ENCODE measurements around the gene CFAP251. TPM values are rescaled to one million over a fixed set of nuclear protein-coding genes. Genes with fewer than 3 reads are reported as not detected.

CFAP251 gene
- total and polyA plus RNA-seq, 2 donors (not counting 3 experiments of a cell fraction or from before 2014, with no cell fraction given) = 3.3 to 4.0 TPM

DNA sequence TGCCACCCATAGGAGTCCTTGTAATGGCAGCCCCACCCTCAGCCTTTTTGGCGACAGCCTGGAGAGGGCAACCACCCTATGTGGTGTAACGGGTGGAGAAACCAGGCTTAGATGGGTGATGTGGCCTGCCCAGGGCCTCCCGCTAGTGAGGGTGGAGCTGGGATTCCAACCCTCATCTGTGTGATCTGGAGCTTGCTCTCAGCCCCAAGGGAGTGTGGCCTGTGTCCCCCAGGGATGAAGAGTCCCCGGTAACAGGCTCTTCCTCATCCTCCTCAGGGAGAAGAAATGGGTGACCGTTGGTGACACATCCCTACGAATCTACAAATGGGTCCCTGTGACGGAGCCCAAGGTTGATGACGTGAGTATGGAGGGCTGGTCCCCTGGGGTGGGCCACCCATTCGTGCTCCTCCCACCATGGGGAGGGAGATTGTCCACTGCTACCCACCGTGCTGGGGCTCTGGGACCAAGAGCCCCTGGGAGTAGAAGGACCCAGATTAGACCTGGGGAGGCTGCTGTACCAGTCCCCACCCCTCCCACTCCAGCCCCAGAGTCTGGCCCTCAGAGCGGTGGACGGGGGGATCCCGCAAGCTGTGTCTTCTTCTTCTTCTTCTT is 112.1 kb downstream of the CFAP251 start:
- TF ChIP-seq EZH2 (IDR thresholded peaks at IDR 0.05; ENCODE audit: borderline replicate concordance, low read depth, low read length, severe bottlenecking) (no peak), MYC (IDR thresholded peaks at IDR 0.05; ENCODE audit: low read depth, low read length) (no peak), POLR2AphosphoS5 (IDR thresholded peaks at IDR 0.05; ENCODE audit: insufficient read depth, low read depth, low read length) (no peak), POLR2A (IDR thresholded peaks at IDR 0.05; ENCODE audit: low read depth, low read length) (no peak), JUN (IDR thresholded peaks at IDR 0.05; ENCODE audit: borderline replicate concordance, insufficient read depth, insufficient read length, low read depth) (no peak), FOS (IDR thresholded peaks at IDR 0.05; ENCODE audit: borderline replicate concordance, insufficient read depth, low read length) (no peak), GATA2 (IDR thresholded peaks at IDR 0.05; ENCODE audit: insufficient read depth, insufficient read length, low read depth, low read length) (no peak)
- TF ChIP-seq, protein P1, sequence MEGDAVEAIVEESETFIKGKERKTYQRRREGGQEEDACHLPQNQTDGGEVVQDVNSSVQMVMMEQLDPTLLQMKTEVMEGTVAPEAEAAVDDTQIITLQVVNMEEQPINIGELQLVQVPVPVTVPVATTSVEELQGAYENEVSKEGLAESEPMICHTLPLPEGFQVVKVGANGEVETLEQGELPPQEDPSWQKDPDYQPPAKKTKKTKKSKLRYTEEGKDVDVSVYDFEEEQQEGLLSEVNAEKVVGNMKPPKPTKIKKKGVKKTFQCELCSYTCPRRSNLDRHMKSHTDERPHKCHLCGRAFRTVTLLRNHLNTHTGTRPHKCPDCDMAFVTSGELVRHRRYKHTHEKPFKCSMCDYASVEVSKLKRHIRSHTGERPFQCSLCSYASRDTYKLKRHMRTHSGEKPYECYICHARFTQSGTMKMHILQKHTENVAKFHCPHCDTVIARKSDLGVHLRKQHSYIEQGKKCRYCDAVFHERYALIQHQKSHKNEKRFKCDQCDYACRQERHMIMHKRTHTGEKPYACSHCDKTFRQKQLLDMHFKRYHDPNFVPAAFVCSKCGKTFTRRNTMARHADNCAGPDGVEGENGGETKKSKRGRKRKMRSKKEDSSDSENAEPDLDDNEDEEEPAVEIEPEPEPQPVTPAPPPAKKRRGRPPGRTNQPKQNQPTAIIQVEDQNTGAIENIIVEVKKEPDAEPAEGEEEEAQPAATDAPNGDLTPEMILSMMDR (IDR thresholded peaks at IDR 0.05; ENCODE audit: extremely low read depth in 1 of 2, insufficient read depth in 1 of 2, low read depth in 1 of 2, low read length in 2 of 2) = no peak
- TF ChIP-seq, protein P2, sequence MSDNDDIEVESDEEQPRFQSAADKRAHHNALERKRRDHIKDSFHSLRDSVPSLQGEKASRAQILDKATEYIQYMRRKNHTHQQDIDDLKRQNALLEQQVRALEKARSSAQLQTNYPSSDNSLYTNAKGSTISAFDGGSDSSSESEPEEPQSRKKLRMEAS (IDR thresholded peaks at IDR 0.05; ENCODE audit: insufficient read depth, insufficient read length) = no peak
- H3K4me1 ChIP-seq (ENCODE audit: control insufficient read depth, extremely low read depth, insufficient read depth, low read length) = no peaks in the 10 kb centered on the region
- no peaks in the 10 kb centered on the region for H3K36me3 ChIP-seq (ENCODE audit: control insufficient read depth in 2 of 2, extremely low read depth in 1 of 2, insufficient read depth in 2 of 2, low read length in 2 of 2)
- H2AFZ ChIP-seq (ENCODE audit: low read depth, low read length) = no peak overlapping the region
- no peaks in the 10 kb centered on the region for H3K9me1 ChIP-seq (replicated peaks; ENCODE audit: control insufficient read depth, extremely low read depth, insufficient read depth, low read length)
- H3K4me2 ChIP-seq (ENCODE audit: insufficient read depth, low read length) = no peak overlapping the region
- no peaks in the 10 kb centered on the region for H3K9me3 ChIP-seq (replicated peaks; ENCODE audit: control insufficient read depth, insufficient read depth, low read length)
- intact Hi-C loops (cut with micrococcal nuclease) = no loop called here
- dilution Hi-C loops (cut with MboI; ENCODE audit: extremely low pct_ligation_motif_present, low sequenced_read_pairs) = no loop called here
- H3K79me2 ChIP-seq (ENCODE audit: control insufficient read depth, insufficient read depth, low read length) = peaks cover 12% of the 10 kb centered on the region
- H3K27me3 ChIP-seq (ENCODE audit: control insufficient read depth in 2 of 2, insufficient read depth in 2 of 2, low read length in 2 of 2) = no peaks in the 10 kb centered on the region
- FAIRE-seq = no peak
- BruUV-seq (replicated peaks) = no TSS peak
- no peak overlapping the region for H3K27ac ChIP-seq (ENCODE audit: insufficient read depth, low read depth, low read length)
- no peaks in the 10 kb centered on the region for H4K20me1 ChIP-seq (replicated peaks; ENCODE audit: control insufficient read depth, extremely low read depth, insufficient read depth, low read length)
- no peak overlapping the region for H3K9ac ChIP-seq (replicated peaks; ENCODE audit: extremely low read depth, insufficient read depth, low read length)
- POLR2A ChIA-PET = no interaction called here
- no peak for DNase-seq (ENCODE audit: low read depth, low spot score)
- CTCF ChIA-PET = interaction anchor here (1.2 kb wide), 1 partner anchor 24 kb away, joined by 4 read pairs; no protein-coding TSS in a partner anchor
- H3K4me3 ChIP-seq (replicated peaks in 1 of 3; ENCODE audit: insufficient read depth in 1 of 3, low read depth in 1 of 3, low read length in 3 of 3) = no peak overlapping the region
